PFSK-1 (cell line): ENCODE results near the gene FUOM.

Source experiments
- FOXP2 ChIP-seq: optimal IDR thresholded peaks from 2 replicates; pipeline ENCODE3; 2011; ENCODE audit warnings: borderline replicate concordance, control low read depth, inconsistent platforms; ENCODE audit not compliant: insufficient read depth; ENCODE audit errors: extremely low read length, extremely low read depth
- POLR2AphosphoS5 ChIP-seq: IDR thresholded peaks from 2 replicates; pipeline ENCODE4 v1.6.1; 2012; ENCODE audit warnings: low read depth, mild to moderate bottlenecking, control low read depth, low read length, moderate library complexity
- SIN3A ChIP-seq: IDR thresholded peaks from 2 replicates; pipeline ENCODE4 v1.6.1; 2012; ENCODE audit warnings: mild to moderate bottlenecking, low read length, moderate library complexity, borderline replicate concordance; ENCODE audit not compliant: insufficient read depth
- TAF1 ChIP-seq: IDR thresholded peaks from 2 replicates; pipeline ENCODE4 v1.6.1; 2012; ENCODE audit warnings: low read length, control low read depth, borderline replicate concordance; ENCODE audit not compliant: insufficient read depth
- TF ChIP-seq, protein P1 (sequence below), 2 experiments: IDR thresholded peaks; 2 replicates each; pipeline versions ENCODE4 v1.6.1 to v1.8.0; 2011 to 2012; ENCODE audit warnings: low read depth in 2 of 2, low read length in 2 of 2, control low read depth in 1 of 2, inconsistent platforms in 1 of 2, mild to moderate bottlenecking in 1 of 2, moderate library complexity in 1 of 2; ENCODE audit not compliant: insufficient read depth in 1 of 2

The FUOM gene

GRCh38 chr10:133361773-133362441 is 4.1 kb upstream of the FUOM start:
- TF ChIP-seq SIN3A, result no peak
- TF ChIP-seq FOXP2, result no peak
- TF ChIP-seq, protein P1, sequence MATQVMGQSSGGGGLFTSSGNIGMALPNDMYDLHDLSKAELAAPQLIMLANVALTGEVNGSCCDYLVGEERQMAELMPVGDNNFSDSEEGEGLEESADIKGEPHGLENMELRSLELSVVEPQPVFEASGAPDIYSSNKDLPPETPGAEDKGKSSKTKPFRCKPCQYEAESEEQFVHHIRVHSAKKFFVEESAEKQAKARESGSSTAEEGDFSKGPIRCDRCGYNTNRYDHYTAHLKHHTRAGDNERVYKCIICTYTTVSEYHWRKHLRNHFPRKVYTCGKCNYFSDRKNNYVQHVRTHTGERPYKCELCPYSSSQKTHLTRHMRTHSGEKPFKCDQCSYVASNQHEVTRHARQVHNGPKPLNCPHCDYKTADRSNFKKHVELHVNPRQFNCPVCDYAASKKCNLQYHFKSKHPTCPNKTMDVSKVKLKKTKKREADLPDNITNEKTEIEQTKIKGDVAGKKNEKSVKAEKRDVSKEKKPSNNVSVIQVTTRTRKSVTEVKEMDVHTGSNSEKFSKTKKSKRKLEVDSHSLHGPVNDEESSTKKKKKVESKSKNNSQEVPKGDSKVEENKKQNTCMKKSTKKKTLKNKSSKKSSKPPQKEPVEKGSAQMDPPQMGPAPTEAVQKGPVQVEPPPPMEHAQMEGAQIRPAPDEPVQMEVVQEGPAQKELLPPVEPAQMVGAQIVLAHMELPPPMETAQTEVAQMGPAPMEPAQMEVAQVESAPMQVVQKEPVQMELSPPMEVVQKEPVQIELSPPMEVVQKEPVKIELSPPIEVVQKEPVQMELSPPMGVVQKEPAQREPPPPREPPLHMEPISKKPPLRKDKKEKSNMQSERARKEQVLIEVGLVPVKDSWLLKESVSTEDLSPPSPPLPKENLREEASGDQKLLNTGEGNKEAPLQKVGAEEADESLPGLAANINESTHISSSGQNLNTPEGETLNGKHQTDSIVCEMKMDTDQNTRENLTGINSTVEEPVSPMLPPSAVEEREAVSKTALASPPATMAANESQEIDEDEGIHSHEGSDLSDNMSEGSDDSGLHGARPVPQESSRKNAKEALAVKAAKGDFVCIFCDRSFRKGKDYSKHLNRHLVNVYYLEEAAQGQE (IDR thresholded peaks at IDR 0.05; ENCODE audit: insufficient read depth in 1 of 2, low read depth in 2 of 2, low read length in 2 of 2), result no peak
- no peak for TF ChIP-seq POLR2AphosphoS5
- TF ChIP-seq TAF1, result no peak

DNA sequence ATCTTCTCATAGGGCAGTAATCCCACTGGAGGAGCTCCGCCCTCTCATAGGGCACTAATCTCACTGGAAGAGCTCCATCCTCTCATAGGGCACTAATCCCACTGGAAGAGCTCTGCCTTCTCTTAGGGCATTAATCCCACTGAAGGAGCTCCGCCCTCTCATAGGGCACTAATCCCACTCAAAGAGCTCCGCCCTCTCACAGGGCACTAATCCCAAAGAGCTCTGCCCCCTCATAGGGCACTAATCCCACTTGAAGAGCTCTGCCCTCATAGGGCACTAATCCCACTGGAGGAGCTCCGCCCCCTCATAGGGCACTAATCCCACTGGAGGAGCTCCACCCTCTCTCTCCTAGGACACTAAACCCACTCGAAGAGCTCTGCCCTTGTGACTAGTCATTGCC is 3.4 kb upstream of the FUOM start:
- TF ChIP-seq, protein P1 (IDR thresholded peaks at IDR 0.05; ENCODE audit: insufficient read depth in 1 of 2, low read depth in 2 of 2, low read length in 2 of 2), result no peak
- no peak for TF ChIP-seq SIN3A
- TF ChIP-seq TAF1, result no peak
- TF ChIP-seq FOXP2, result no peak
- no peak for TF ChIP-seq POLR2AphosphoS5

DNA sequence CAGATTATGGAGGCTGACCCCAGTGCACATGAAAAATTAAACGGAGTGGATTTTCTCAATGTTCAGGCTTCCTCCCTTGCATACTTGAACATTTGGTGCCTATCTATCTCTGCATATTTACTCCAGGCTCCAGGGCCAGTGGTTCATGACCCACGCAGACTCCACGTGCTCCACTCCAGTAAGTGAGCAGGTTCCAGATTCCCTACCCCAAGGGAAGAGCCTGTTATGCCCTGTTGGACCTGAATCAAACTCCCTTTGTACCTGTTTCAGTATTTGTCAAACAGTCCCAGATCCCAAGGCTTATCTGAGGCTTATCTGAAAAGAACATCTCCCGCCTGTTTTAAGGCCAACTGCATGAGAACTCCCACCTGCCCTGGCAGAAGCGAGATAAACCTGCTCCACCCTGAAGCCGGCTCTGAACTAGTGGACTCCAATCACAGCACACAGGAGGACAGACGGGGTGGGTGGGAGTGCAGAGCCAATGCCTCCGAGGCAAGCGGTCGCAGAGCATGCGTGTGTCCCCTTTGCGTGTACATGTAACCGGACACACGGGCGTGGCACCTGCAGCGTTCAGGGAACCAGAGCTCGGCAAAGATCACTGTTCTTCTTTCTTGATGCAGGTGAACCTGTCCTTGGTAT is 2.3 kb upstream of the FUOM start:
- TF ChIP-seq TAF1 (no peak), FOXP2 (no peak), SIN3A (no peak), POLR2AphosphoS5 (no peak)
- TF ChIP-seq, protein P1 (IDR thresholded peaks at IDR 0.05; ENCODE audit: insufficient read depth in 1 of 2, low read depth in 2 of 2, low read length in 2 of 2), result no peak

DNA sequence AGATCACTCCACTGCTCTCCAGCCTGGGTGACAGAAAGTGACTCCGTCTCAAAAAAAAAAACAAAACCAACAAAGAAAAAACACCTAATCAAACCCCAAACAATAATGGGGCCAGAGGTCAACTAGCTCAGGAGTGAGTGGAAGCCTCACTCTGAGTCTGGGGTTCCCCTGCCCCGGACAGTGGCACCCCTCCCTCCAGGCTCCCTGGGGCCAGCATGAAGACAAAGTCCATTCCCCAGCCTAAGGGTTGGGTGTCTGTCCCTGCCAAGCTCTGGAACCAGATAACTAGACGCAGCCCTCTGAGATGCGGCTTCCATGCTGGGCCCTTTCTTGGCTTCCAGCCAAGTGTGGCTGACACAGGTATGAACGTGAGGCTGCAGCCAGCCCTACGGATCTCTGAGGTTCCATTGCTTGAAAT is 1.7 kb upstream of the FUOM start:
- TF ChIP-seq, protein P1 (IDR thresholded peaks at IDR 0.05; ENCODE audit: insufficient read depth in 1 of 2, low read depth in 2 of 2, low read length in 2 of 2), result no peak
